Stimulated activated CD4-positive, alpha-beta T cell treated with anti-CD3 and anti-CD28 coated beads, Interleukin-1b, Interleukin-23, amount 100 ng/mL, for 1 hour (primary cell): Measurements from ENCODE around the gene KRTAP26-1.

Source experiments
- DNase-seq, 2 donors: peaks; one replicate each; pipeline ENCODE4 v3.0.0-alpha.2; 2020; ENCODE audit warnings: low read depth in 2 of 2

The KRTAP26-1 gene

GRCh38 chr21:30271156-30271555 lies 49.0 kb downstream of the KRTAP26-1 start:
- DNase-seq = no peak

DNA sequence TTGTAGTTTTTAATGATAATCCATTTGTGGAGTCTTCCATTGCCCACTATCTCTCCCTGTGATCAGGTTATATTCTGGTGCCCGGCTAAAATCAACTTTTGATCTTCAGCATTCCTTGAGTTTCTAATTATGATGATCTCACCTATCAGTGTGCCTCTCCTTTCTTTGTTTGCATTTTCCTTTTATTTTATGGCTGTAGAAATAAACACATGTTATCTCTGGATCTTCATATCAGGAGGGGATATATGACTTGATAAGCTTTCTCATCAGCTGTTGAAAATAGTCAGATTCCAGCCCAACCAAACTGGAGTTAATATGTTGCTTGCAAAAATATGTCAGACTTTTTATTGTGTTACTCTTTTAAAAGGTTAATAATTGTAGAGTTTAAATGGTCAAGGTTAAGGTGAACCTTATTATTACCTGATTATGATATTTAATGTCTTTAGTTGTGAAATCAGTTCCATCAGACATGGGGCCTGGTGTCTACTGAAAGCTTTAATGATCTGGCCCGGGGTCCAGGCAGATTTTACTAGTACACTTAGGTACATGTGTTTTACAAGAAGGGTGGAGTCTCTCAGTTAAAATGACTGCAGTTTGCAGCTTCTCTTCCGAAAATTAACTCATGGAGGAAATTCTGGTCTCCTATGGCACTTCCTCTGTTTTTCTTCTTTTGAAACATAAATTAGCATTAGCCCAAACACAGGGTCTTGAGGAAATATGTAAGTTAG lies 50.1 kb downstream of the KRTAP26-1 start:
- no peak for DNase-seq
